GM19452 (cell line): ENCODE measurements around the gene RANBP17.
"Not testable (repeated sequence)": the region's sequence is repeated elsewhere in the genome, so short reads cannot be mapped to it uniquely, and the experiment has no call there.

ENCODE experiments used
- ATAC-seq: cut with Tn5 transposase; IDR thresholded peaks from one replicate; pipeline ENCODE4 v1.9.1; 2021; ENCODE audit not compliant: unreplicated experiment

RANBP17 gene

GRCh38 chr5:170865622-170866021 is 3.8 kb downstream of the RANBP17 start:
- peak; percentile 76 for ATAC-seq

- no peak for ATAC-seq
These were observed 6.0 kb downstream of the RANBP17 start for GRCh38 chr5:170867825-170868224.

GRCh38 chr5:170870390-170870789 is 8.6 kb downstream of the RANBP17 start:
- ATAC-seq: not testable (repeated sequence)

- ATAC-seq: no peak
These were observed 12.2 kb downstream of the RANBP17 start for GRCh38 chr5:170874017-170874416.

- ATAC-seq: no peak
These were observed 14.0 kb downstream of the RANBP17 start for GRCh38 chr5:170875811-170876210.

- ATAC-seq: no peak
These were observed 18.3 kb downstream of the RANBP17 start for GRCh38 chr5:170880084-170880483.

- no peak for ATAC-seq
These were observed 20.5 kb downstream of the RANBP17 start for GRCh38 chr5:170882345-170882744.

GRCh38 chr5:170885256-170885655 is 23.4 kb downstream of the RANBP17 start:
- ATAC-seq: no peak

GRCh38 chr5:170885809-170886208 is 24.0 kb downstream of the RANBP17 start:
- no peak for ATAC-seq

GRCh38 chr5:170886210-170886894 is 24.5 kb downstream of the RANBP17 start:
- ATAC-seq: no peak

- ATAC-seq: no peak
These were observed 30.4 kb downstream of the RANBP17 start for GRCh38 chr5:170892196-170892595.

GRCh38 chr5:170894665-170895064 is 32.8 kb downstream of the RANBP17 start:
- no peak for ATAC-seq

- ATAC-seq: no peak
These were observed 35.0 kb downstream of the RANBP17 start for GRCh38 chr5:170896779-170897178.

- ATAC-seq: no peak
These were observed 41.3 kb downstream of the RANBP17 start for GRCh38 chr5:170903075-170903474.

- no peak for ATAC-seq
These were observed 45.9 kb downstream of the RANBP17 start for GRCh38 chr5:170907758-170908157.

- ATAC-seq: no peak
These were observed 51.8 kb downstream of the RANBP17 start for GRCh38 chr5:170913573-170913972.

GRCh38 chr5:170917113-170917512 is 55.3 kb downstream of the RANBP17 start:
- ATAC-seq: no peak

- no peak for ATAC-seq
These were observed 58.4 kb downstream of the RANBP17 start for GRCh38 chr5:170920196-170920595.

- not testable (repeated sequence) for ATAC-seq
These were observed 60.5 kb downstream of the RANBP17 start for GRCh38 chr5:170922331-170922730.

- ATAC-seq: no peak
These were observed 62.2 kb downstream of the RANBP17 start for GRCh38 chr5:170923910-170924620.

- ATAC-seq: not testable (repeated sequence)
These were observed 73.9 kb downstream of the RANBP17 start for GRCh38 chr5:170935534-170936218.

GRCh38 chr5:170937072-170937471 is 75.3 kb downstream of the RANBP17 start:
- no peak for ATAC-seq
